Measurements from ENCODE around the gene TMEM233. TPM values are rescaled to one million over a fixed set of nuclear protein-coding genes. Genes with fewer than 3 reads are reported as not detected.

TMEM233 gene
- total RNA-seq, 4 donors from 2014 or later = 0.19 TPM; not detected in 3

DNA sequence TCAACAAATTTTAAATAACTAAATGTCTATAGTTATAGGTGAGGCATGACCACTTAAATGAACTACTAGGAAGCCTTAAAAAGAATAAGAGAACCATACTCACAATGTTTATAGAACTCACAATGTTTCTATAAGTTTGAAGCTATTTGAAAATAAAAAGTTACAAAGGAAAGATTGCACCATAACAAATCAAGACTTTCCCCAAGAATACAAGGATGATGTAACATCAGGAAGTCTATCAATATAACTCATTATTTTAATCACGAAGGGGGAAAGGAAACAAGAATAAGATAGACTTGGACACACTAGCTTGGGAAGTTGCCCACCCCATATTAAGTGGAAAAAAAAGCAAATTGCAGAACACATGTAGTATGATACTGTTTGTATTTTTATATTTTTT lies 26.9 kb downstream of the TMEM233 start:
- no peak for DNase-seq (ENCODE audit: low spot score in 2 of 2)
- TF ChIP-seq, protein P1, sequence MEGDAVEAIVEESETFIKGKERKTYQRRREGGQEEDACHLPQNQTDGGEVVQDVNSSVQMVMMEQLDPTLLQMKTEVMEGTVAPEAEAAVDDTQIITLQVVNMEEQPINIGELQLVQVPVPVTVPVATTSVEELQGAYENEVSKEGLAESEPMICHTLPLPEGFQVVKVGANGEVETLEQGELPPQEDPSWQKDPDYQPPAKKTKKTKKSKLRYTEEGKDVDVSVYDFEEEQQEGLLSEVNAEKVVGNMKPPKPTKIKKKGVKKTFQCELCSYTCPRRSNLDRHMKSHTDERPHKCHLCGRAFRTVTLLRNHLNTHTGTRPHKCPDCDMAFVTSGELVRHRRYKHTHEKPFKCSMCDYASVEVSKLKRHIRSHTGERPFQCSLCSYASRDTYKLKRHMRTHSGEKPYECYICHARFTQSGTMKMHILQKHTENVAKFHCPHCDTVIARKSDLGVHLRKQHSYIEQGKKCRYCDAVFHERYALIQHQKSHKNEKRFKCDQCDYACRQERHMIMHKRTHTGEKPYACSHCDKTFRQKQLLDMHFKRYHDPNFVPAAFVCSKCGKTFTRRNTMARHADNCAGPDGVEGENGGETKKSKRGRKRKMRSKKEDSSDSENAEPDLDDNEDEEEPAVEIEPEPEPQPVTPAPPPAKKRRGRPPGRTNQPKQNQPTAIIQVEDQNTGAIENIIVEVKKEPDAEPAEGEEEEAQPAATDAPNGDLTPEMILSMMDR (IDR thresholded peaks at IDR 0.05) = no peak
- TF ChIP-seq POLR2A (IDR thresholded peaks at IDR 0.05) (no peak), POLR2AphosphoS5 (IDR thresholded peaks at IDR 0.05) (no peak), EP300 (IDR thresholded peaks at IDR 0.05) (no peak)
- Histone ChIP-seq H3K4me3 (no peak overlapping the region), H3K27ac (no peak overlapping the region), H3K27me3 (no peaks in the 10 kb centered on the region), H3K36me3 (no peaks in the 10 kb centered on the region), H3K9me3 (no peaks in the 10 kb centered on the region), H3K4me1 (no peaks in the 10 kb centered on the region)
- 37% methylated on average over 1 of the region's 1 CpG for WGBS

DNA sequence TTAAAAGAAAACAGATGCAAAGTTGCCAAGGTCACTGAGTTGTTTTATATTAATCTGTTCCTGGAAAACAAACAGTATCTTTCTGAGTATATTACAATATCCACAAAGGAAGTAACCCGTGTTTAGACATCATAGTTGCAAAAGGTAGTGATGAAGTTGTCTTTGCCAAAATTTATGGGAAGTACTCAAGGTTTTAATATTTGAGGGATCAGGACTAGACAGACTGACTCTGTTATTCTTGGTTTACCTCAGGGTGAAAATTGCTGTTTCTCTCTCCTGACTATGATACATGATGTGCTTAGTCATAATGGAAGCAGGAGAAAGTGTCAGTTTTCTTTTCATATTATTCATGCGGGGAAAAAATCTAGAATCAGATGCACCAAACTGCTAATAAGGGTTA lies 28.3 kb downstream of the TMEM233 start:
- Histone ChIP-seq H3K27me3 (no peaks in the 10 kb centered on the region), H3K4me3 (no peak overlapping the region), H3K9me3 (no peaks in the 10 kb centered on the region), H3K27ac (no peak overlapping the region), H3K36me3 (no peaks in the 10 kb centered on the region), H3K4me1 (no peaks in the 10 kb centered on the region)
- DNase-seq (ENCODE audit: low spot score in 2 of 2) = no peak
- TF ChIP-seq POLR2AphosphoS5 (IDR thresholded peaks at IDR 0.05) = no peak
- TF ChIP-seq EP300 (IDR thresholded peaks at IDR 0.05) = no peak
- TF ChIP-seq POLR2A (IDR thresholded peaks at IDR 0.05) = no peak
- TF ChIP-seq, protein P1 (IDR thresholded peaks at IDR 0.05) = no peak
- WGBS = 34% methylated on average over 2 of the region's 2 CpGs

DNA sequence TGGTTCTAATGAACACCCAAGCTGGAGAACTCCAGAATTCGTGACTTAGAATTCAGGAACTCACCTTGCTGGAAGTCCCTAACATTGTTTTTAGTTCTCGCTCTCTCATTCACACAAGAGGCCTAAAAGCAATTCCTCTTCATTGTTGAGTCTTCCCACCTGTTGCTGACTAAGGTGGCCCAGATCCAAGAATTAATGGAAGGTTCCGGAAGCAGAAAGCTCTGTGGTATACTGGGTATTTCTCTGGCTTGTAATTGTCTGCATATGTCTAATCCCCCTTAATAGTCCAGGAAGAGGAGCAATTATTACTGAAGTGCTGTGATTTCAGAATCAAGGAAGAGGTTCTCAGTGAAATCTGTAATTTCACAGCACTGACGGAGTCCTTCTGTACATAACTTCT lies 31.4 kb downstream of the TMEM233 start:
- DNase-seq (ENCODE audit: low spot score in 2 of 2) = no peak
- no peak overlapping the region for H3K27ac ChIP-seq

DNA sequence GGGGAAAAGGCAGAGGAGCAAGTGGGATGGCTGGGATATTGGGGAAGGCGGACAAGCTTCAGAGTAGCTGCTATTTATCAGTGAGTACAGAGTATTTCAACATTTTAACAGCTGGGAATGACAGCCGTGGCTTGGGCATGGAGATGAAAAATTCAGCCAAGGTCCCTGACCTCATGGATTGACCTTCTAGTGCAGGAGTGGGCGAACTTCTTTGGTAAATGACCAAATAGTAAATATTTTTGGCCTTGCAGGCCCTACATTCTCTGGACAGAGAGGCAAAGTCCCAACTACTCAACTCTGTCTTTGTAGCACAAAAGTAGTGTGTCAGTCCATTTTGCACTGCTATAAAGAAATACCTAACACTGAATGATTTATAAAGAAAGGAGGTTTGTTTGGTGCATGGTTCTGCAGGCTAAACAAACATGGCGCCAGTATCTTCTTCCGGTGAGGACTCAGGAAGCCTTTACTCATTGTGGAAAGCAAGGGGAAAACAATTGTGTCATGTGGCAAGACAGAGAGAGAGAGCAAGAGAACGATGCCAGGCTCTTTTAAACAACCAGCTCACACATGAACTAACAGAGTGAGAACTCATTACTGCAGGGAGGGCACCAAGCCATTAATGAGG lies 33.6 kb downstream of the TMEM233 start:
- no peak for DNase-seq (ENCODE audit: low spot score in 2 of 2)
- H3K9me3 ChIP-seq = no peaks in the 10 kb centered on the region
- TF ChIP-seq POLR2A (IDR thresholded peaks at IDR 0.05) = no peak
- TF ChIP-seq POLR2AphosphoS5 (IDR thresholded peaks at IDR 0.05) = no peak
- TF ChIP-seq, protein P1 (IDR thresholded peaks at IDR 0.05) = no peak
- TF ChIP-seq EP300 (IDR thresholded peaks at IDR 0.05) = no peak
- no peaks in the 10 kb centered on the region for H3K36me3 ChIP-seq
- 84% methylated on average over 6 of the region's 6 CpGs for WGBS
- no peaks in the 10 kb centered on the region for H3K27me3 ChIP-seq
- H3K4me3 ChIP-seq = no peak overlapping the region
- H3K4me1 ChIP-seq = no peaks in the 10 kb centered on the region
- H3K27ac ChIP-seq = no peak overlapping the region

More for the DNA sequence above, 31.4 kb downstream of the TMEM233 start:
- Histone ChIP-seq H3K4me1 (no peaks in the 10 kb centered on the region), H3K4me3 (no peak overlapping the region), H3K27me3 (no peaks in the 10 kb centered on the region), H3K36me3 (no peaks in the 10 kb centered on the region), H3K9me3 (no peaks in the 10 kb centered on the region)
- WGBS = 66% methylated on average over 4 of the region's 4 CpGs
- TF ChIP-seq POLR2AphosphoS5 (IDR thresholded peaks at IDR 0.05) = no peak
- TF ChIP-seq POLR2A (IDR thresholded peaks at IDR 0.05) = no peak
- TF ChIP-seq, protein P1 (IDR thresholded peaks at IDR 0.05) = no peak
- TF ChIP-seq EP300 (IDR thresholded peaks at IDR 0.05) = no peak

DNA sequence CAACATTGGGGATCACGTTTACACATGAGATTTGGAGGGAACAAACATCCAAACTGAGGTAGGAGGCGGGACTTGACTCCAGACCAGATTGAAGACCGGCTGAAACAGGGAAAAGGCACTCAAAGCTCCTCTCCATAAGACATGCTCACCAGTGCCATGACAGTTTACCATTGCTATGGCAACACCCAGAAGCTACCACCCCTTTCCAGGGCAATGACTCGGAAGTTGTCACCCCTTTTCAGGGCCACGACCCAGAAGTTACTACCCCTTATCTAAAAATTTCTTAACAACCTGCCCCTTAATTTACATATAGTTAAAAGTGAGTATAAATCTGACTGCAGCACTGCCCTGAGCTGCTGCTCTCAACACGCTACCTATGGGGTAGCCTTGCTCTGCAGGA lies 34.1 kb downstream of the TMEM233 start:
- no peaks in the 10 kb centered on the region for H3K27me3 ChIP-seq
- no peaks in the 10 kb centered on the region for H3K9me3 ChIP-seq
- 80% methylated on average over 6 of the region's 6 CpGs for WGBS
- TF ChIP-seq POLR2AphosphoS5 (IDR thresholded peaks at IDR 0.05) (no peak), POLR2A (IDR thresholded peaks at IDR 0.05) (no peak), EP300 (IDR thresholded peaks at IDR 0.05) (no peak)
- TF ChIP-seq, protein P1 (IDR thresholded peaks at IDR 0.05) = no peak
- no peaks in the 10 kb centered on the region for H3K36me3 ChIP-seq
- DNase-seq (ENCODE audit: low spot score in 2 of 2) = no peak
- no peak overlapping the region for H3K4me3 ChIP-seq
- no peak overlapping the region for H3K27ac ChIP-seq
- H3K4me1 ChIP-seq = no peaks in the 10 kb centered on the region

Data from suprapubic skin (tissue), 4 donors.